Measurements from ENCODE around the gene RIN2.
"Not testable (repeated sequence)": the region's sequence is repeated elsewhere in the genome, so short reads cannot be mapped to it uniquely, and the experiment has no call there.

RIN2 gene

GRCh38 chr20:19784511-19785172, 26.6 kb downstream of the RIN2 start:
- in situ Hi-C loops (cut with MboI; ENCODE audit: low sequenced_read_pairs): no loop called here

- in situ Hi-C loops (cut with MboI; ENCODE audit: low sequenced_read_pairs): no loop called here
Measured at GRCh38 chr20:19785173-19785982, 27.3 kb downstream of the RIN2 start.

GRCh38 chr20:19785983-19786285, 27.9 kb downstream of the RIN2 start:
- in situ Hi-C loops (cut with MboI; ENCODE audit: low sequenced_read_pairs): no loop called here

DNA sequence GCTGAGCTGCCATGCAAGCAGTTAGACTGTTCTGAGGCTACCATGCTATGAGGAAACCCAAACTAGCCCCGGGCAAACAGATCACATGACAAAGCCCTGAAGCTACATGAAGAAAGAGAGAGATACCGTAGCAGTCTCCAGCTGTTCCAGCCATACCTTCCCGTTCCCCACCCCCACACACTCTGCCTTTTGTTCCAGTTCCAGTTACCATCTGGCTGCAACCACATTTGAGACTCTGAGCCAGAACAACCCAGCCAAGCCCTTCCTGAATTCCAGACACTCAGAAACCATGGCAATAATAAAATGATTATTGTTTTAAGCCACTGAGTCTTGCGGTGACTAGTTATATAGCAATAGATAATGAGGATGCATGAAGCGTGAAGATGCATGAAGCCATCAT, 28.3 kb downstream of the RIN2 start:
- in situ Hi-C loops (cut with MboI; ENCODE audit: low sequenced_read_pairs): no loop called here

DNA sequence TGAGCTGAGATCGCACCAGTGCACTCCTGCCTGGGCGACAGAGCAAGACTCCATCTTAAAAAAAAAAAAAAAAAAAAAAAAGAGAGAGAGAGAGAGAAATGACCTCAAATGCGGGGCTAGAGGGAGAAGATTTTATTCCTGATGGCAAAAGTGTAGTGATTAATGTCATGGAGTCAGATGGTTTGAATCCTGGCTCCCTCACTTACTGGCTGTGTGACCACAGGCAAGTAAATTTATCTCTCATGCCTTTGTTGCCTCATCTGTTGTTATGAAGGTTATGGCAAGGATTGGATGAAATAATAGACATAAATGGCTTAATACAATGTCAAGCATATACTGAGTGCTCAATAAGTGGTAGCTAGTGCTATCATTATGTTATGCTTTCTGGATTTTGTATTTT, 29.3 kb downstream of the RIN2 start:
- in situ Hi-C loops (cut with MboI; ENCODE audit: low sequenced_read_pairs): no loop called here

- in situ Hi-C loops (cut with MboI; ENCODE audit: low sequenced_read_pairs): no loop called here
Measured at GRCh38 chr20:19789009-19789408, 31.0 kb downstream of the RIN2 start.

- in situ Hi-C loops (cut with MboI; ENCODE audit: low sequenced_read_pairs): no loop called here
Measured at GRCh38 chr20:19789446-19789845, 31.4 kb downstream of the RIN2 start.

DNA sequence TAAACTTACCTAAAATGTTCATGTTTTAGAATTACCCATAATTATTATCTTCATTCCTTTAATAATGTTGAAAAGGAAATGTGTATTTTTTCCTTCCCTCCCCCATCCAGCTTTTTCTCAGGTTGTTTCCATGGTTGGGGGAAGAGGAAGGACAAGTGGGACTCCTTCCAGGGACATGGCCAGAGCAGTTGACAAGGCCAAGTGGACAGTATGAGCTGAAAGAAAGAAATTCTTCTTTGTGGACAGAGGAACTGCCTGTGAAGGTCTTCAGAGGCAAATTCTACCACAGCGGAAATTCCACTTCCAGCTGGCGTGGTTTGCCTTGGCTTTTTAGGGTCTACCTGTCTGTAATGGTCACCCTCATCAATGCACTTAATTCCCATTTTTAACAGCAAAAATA, 33.8 kb downstream of the RIN2 start:
- in situ Hi-C loops (cut with MboI; ENCODE audit: low sequenced_read_pairs): no loop called here

GRCh38 chr20:19793716-19794115, 35.7 kb downstream of the RIN2 start:
- in situ Hi-C loops (cut with MboI; ENCODE audit: low sequenced_read_pairs): no loop called here

- in situ Hi-C loops (cut with MboI; ENCODE audit: low sequenced_read_pairs): no loop called here
Measured at GRCh38 chr20:19794941-19795340, 36.9 kb downstream of the RIN2 start.

DNA sequence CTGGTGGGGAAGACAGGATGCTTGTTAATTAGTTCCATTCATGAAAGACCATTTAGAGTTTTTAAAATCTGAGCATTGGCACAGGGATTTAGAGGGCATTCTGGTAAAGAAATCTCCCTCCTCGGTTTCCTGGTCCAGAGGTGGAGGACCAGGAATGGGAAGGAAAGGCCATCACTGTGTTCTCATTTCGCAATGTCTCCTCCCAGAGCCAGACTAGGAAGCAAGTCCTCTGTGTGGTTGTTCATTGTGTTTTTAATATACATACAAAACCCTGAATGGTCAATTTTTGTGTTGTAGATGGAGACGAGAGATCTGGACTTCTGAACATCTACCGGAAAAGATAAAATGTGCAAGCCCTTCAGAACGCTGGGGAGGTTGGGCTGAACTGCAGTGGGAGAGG, 41.3 kb downstream of the RIN2 start:
- in situ Hi-C loops (cut with MboI; ENCODE audit: low sequenced_read_pairs): no loop called here

DNA sequence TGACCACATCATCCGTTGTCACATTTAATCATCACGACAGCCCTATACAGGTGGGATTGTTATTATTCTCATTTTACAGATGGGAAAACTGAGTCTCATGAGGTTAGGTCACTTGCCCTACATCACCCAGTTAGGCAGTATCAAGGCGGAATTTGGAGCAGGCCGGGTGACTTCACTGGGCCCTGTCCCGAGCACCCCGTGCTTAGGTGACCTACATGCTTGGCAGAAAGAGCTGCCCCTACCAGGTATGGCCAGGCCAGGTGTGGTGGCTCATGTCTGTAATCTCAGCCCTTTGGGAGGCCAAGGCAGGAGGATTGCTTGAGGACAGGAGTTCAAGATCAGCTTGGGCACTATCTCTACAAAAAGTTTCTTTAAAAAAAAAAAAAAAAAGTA, 44.0 kb downstream of the RIN2 start:
- in situ Hi-C loops (cut with MboI; ENCODE audit: low sequenced_read_pairs): no loop called here

DNA sequence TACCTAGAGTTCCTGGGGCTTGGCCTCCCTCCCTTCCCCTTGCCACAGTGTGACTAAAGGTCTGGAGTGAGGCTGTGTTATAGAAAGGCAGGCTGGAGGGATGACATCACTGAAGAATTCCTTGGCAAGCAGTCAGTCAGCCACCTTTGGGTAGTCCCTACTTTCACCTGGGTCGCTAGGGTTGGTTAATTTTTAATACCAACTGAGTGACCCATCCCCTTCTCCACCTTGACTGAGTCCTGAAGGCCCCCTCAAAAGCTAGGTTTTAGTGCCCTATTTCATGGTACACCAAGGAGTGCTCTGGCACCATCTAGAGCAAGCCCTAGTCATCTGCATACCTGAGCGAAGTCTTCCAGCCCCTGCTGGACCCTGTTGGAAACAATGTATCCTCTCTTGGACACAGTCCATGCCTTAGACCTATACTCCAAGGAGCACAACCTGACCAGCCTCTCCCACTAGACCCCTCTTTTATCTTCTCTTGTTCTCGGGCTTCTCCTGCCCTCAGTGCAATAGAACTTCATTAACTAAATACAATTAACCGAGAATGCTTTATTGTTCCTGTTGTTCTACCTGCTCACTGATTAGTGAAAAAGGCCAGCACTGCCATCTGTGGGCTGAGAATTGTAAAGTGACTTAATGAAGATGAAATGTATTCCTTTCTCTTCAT, 44.6 kb downstream of the RIN2 start:
- in situ Hi-C loops (cut with MboI; ENCODE audit: low sequenced_read_pairs): no loop called here

- in situ Hi-C loops (cut with MboI; ENCODE audit: low sequenced_read_pairs): not testable (repeated sequence)
Measured at GRCh38 chr20:19806276-19806675, 48.2 kb downstream of the RIN2 start.

DNA sequence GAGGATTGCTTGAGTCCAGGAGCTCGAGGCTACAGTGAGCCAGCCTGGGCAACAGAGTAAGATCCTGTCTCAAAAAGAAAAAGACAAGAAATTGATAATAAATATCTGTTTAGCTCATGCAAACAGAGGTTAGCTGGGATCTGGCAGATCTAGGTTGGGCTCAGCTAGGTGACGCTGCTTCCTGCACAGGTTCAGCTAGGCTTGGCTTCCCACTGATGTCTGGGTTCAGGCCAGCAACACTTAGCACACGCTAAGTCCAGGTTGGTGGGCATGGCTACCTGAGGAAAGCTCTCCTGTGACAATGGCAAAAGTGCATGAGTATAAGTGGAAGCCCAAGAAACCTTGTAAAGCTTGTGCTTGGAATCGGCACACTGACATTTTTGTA, 48.7 kb downstream of the RIN2 start:
- in situ Hi-C loops (cut with MboI; ENCODE audit: low sequenced_read_pairs): no loop called here

DNA sequence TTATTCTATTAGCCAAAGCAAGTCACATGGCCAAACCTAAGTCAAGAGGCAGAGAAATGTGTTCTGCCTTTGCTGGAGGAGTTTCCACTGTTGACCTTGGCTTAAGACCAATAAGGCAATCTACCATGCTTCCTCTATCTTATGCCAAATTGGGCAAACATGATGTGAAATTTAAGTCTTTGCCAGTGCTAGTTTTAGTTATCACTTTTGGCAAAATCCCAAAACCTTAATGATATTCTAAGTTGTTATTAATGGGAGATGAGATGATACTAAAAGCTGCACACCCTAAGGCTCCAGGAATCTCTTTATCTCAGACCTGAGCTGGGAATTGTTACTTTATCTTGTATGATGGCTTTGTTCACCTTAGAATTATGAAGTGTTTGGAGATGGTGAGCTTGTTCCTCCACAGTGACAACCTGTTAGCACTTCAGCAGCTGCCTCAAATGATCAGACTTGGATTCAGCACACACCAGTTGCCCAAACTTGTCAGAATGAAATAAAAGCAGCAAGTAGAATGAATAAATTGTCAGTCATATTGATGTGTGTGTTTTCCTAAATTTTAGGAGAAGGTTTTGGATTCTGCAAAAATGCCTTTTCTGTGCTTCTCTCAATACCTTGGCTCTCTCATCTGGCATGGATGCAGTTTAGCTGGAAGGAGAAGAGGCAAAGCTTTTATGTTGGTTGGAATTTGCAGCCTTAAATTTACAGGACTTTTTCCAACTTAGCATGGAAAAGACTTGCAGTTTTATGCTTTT, 49.3 kb downstream of the RIN2 start:
- in situ Hi-C loops (cut with MboI; ENCODE audit: low sequenced_read_pairs): no loop called here

Measured in hTERT RPE-1 (cell line).